Measurements from ENCODE around the gene RAB38.

DNA sequence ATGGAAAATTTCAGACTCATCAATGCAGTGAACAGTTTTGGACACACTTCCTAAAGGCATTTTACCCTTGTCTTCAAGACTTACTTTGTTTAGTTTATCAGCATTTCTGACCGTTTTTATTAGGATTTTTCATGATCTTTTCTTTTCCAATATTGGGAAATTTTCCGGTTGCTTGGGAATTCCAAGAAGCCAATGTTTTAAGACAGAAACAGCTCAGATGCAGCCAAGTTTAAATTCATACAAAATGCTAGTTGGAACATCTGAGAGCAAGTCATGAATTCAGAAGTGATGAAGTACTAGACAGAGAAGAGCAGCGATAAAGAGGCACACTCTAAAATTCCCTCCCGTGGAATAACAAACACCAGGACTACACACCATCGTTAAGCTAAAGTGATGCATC, 68.6 kb downstream of the RAB38 start:
- TF ChIP-seq, protein P1, sequence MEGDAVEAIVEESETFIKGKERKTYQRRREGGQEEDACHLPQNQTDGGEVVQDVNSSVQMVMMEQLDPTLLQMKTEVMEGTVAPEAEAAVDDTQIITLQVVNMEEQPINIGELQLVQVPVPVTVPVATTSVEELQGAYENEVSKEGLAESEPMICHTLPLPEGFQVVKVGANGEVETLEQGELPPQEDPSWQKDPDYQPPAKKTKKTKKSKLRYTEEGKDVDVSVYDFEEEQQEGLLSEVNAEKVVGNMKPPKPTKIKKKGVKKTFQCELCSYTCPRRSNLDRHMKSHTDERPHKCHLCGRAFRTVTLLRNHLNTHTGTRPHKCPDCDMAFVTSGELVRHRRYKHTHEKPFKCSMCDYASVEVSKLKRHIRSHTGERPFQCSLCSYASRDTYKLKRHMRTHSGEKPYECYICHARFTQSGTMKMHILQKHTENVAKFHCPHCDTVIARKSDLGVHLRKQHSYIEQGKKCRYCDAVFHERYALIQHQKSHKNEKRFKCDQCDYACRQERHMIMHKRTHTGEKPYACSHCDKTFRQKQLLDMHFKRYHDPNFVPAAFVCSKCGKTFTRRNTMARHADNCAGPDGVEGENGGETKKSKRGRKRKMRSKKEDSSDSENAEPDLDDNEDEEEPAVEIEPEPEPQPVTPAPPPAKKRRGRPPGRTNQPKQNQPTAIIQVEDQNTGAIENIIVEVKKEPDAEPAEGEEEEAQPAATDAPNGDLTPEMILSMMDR (IDR thresholded peaks at IDR 0.05): no peak
- no peak for TF ChIP-seq POLR2AphosphoS5 (IDR thresholded peaks at IDR 0.05; ENCODE audit: low read depth, low read length)
